Activated T-helper 1 cell treated with anti-CD3 and anti-CD28 coated beads, Interleukin-12 subunit alpha, Interleukin-12 subunit beta, Interleukin-2, Interleukin-4 antibody, amounts not matched to agents 30 ng/mL and 10 ng/mL and 1 ng/mL, durations not matched to agents 14 hours and 24 hours and 36 hours (primary cell): ENCODE measurements around the gene EXOC6B. TPM values are rescaled to one million over a fixed set of nuclear protein-coding genes. Genes with fewer than 3 reads are reported as not detected.

Source experiments
- DNase-seq: peaks from one replicate; pipeline ENCODE4 v3.0.0; 2021; ENCODE audit warnings: low spot score
- H3K27ac Mint-ChIP-seq: one replicate; pipeline ENCODE4 v1.8.0; 2021; ENCODE audit warnings: mild to moderate bottlenecking, mixed read lengths
- H3K27me3 Mint-ChIP-seq: one replicate; pipeline ENCODE4 v1.8.0; 2022; ENCODE audit warnings: mild to moderate bottlenecking, moderate library complexity, mixed read lengths; ENCODE audit not compliant: insufficient read depth
- H3K36me3 Mint-ChIP-seq: one replicate; pipeline ENCODE4 v1.8.0; 2021; ENCODE audit warnings: low read depth, mixed read lengths
- H3K4me1 Mint-ChIP-seq: one replicate; pipeline ENCODE4 v1.8.0; 2021; ENCODE audit warnings: low read depth, mixed read lengths
- H3K4me3 Mint-ChIP-seq: one replicate; pipeline ENCODE4 v1.8.0; 2021; ENCODE audit warnings: mild to moderate bottlenecking, moderate library complexity, mixed read lengths
- H3K9me3 Mint-ChIP-seq: one replicate; pipeline ENCODE4 v1.8.0; 2021; ENCODE audit warnings: mixed read lengths
- intact Hi-C: fragments of 100-400 bp; cut with micrococcal nuclease; formaldehyde crosslinking; loops from one replicate; pipeline ENCODE4 v1.15.1; 2024
- total RNA-seq: library from RNA; stranded (reverse); gene quantifications from 2 replicates; pipeline ENCODE4 v1.2.3, GENCODE V29; 2022

Gene EXOC6B
- total RNA-seq, 1 donor from 2014 or later, result 7.7 TPM

DNA sequence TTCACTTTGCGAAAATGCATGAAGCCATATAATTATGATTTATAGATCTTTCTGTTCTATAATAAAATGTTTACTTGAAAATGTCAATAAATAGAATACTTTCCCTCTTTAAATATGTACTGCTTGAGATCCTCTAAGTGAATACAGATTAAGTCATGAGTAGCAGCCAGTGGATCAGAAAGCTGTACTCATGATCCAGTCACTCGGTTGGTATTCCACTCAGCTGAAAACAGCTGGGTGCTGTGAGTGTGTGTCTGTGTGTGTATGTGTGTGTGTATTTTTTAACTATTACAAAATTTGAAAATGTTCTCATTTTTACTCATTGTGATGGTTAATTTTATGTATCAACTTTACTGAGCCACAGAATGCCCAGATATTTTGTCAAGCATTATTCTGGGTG lies 536.5 kb downstream of the EXOC6B start:
- H3K4me3 Mint-ChIP-seq, result no peak overlapping the region
- no peaks in the 10 kb centered on the region for H3K4me1 Mint-ChIP-seq
- intact Hi-C loops, result no loop called here
- H3K27me3 Mint-ChIP-seq, result no peaks in the 10 kb centered on the region
- H3K9me3 Mint-ChIP-seq, result no peaks in the 10 kb centered on the region
- no peak overlapping the region for H3K27ac Mint-ChIP-seq
- no peak for DNase-seq
- no peaks in the 10 kb centered on the region for H3K36me3 Mint-ChIP-seq

- H3K9me3 Mint-ChIP-seq, result no peaks in the 10 kb centered on the region
- no peaks in the 10 kb centered on the region for H3K27me3 Mint-ChIP-seq
- intact Hi-C loops, result no loop called here
- no peak for DNase-seq
- H3K4me1 Mint-ChIP-seq, result no peaks in the 10 kb centered on the region
- H3K27ac Mint-ChIP-seq, result no peak overlapping the region
- H3K36me3 Mint-ChIP-seq, result no peaks in the 10 kb centered on the region
- H3K4me3 Mint-ChIP-seq, result no peak overlapping the region
These were observed 547.8 kb downstream of the EXOC6B start for GRCh38 chr2:72278046-72278445.

DNA sequence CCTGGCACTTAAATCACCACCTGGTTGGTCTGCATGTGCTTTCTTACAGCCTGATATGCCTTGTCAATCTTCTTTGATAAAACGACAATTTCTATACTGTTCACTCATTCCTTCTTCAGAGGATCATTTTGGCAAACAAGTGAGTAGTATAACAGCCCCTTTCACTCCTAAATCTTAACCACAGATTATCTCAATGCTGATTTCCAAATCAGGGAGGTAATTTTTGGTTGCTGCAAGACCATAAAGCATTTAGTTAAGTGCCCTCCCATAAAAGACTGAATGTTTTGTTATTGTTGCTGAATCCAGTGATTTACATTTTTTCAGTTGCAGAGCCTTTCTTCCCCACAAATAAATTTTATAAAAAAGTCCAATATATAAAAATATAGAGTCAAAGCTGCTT lies 549.0 kb downstream of the EXOC6B start:
- Mint-ChIP-seq H3K27me3 (no peaks in the 10 kb centered on the region), H3K4me3 (no peak overlapping the region), H3K4me1 (no peaks in the 10 kb centered on the region), H3K9me3 (no peaks in the 10 kb centered on the region), H3K36me3 (no peaks in the 10 kb centered on the region), H3K27ac (no peak overlapping the region)
- intact Hi-C loops, result no loop called here
- no peak for DNase-seq

GRCh38 chr2:72276356-72276755 lies 549.5 kb downstream of the EXOC6B start:
- no peak overlapping the region for H3K27ac Mint-ChIP-seq
- no peaks in the 10 kb centered on the region for H3K27me3 Mint-ChIP-seq
- no peak overlapping the region for H3K4me3 Mint-ChIP-seq
- no peaks in the 10 kb centered on the region for H3K4me1 Mint-ChIP-seq
- H3K36me3 Mint-ChIP-seq, result no peaks in the 10 kb centered on the region
- intact Hi-C loops, result no loop called here
- DNase-seq, result no peak
- H3K9me3 Mint-ChIP-seq, result no peaks in the 10 kb centered on the region

DNA sequence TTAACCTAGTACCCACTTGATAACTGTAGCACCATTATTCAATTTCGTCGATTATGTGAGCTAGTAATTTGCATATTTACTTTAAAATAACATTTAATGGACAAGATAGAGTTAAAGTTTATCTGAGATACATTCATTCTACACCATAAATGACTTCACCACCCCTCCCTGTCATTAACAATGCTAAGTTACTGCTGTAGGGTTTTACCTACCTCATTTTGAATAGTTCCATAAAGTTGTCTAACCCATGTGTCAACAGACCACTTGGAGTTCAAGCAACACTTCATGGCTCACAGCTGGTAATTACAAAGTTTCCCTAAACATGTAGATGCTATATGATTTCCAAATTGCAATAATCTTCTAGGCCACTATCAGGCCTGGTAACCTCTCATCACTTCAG lies 550.7 kb downstream of the EXOC6B start:
- DNase-seq, result no peak
- H3K36me3 Mint-ChIP-seq, result no peaks in the 10 kb centered on the region
- H3K4me3 Mint-ChIP-seq, result no peak overlapping the region
- H3K27me3 Mint-ChIP-seq, result no peaks in the 10 kb centered on the region
- no peaks in the 10 kb centered on the region for H3K4me1 Mint-ChIP-seq
- intact Hi-C loops, result no loop called here
- no peak overlapping the region for H3K27ac Mint-ChIP-seq
- no peaks in the 10 kb centered on the region for H3K9me3 Mint-ChIP-seq

DNA sequence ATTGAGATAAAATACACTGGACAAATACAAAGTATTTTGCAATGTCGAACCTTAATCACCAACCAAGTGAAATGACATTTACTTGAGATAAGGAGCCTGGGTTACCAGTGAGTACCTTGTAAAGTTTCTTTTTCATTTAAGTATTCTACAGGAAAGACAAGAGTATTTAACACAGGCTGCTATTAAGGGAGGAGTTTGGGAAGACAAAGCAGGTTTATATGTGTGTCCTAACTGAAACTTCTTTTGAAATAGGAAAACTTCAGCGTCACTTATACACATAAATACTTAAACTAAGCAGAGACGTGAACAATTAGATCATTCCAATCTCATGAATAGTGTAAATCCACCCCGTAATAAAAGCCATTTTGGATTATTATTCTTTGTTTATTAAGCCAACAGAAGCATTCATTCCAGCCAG lies 551.4 kb downstream of the EXOC6B start:
- intact Hi-C loops, result no loop called here
- Mint-ChIP-seq H3K27me3 (no peaks in the 10 kb centered on the region), H3K27ac (no peak overlapping the region), H3K36me3 (no peaks in the 10 kb centered on the region), H3K9me3 (no peaks in the 10 kb centered on the region), H3K4me1 (no peaks in the 10 kb centered on the region), H3K4me3 (no peak overlapping the region)
- no peak for DNase-seq

DNA sequence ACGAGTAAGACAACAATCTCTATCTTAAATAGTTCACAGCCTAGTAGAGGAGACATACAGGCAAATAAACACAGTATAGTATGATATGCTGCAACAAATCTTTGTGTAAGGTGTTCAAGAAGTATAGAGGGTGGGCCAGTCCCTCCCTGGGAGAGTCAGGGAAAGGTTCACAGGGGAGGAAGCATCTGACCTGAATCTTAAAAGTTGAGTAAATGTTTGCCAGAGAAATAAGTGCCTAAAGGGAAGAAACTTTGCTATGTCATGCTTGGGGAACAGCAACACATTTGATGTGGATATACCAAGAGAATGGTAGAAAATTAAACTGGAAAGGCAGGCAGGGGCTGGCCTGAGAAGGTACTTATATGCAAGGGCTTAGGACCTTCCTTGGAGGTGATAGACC lies 552.4 kb downstream of the EXOC6B start:
- Mint-ChIP-seq H3K27me3 (no peaks in the 10 kb centered on the region), H3K9me3 (no peaks in the 10 kb centered on the region), H3K4me1 (no peaks in the 10 kb centered on the region), H3K36me3 (no peaks in the 10 kb centered on the region), H3K4me3 (no peak overlapping the region), H3K27ac (no peak overlapping the region)
- DNase-seq, result no peak
- intact Hi-C loops, result no loop called here

GRCh38 chr2:72271766-72272641 lies 553.8 kb downstream of the EXOC6B start:
- H3K27ac Mint-ChIP-seq, result no peak overlapping the region
- no peak overlapping the region for H3K4me3 Mint-ChIP-seq
- intact Hi-C loops, result no loop called here
- no peaks in the 10 kb centered on the region for H3K36me3 Mint-ChIP-seq
- no peaks in the 10 kb centered on the region for H3K4me1 Mint-ChIP-seq
- DNase-seq, result no peak
- no peaks in the 10 kb centered on the region for H3K9me3 Mint-ChIP-seq
- no peaks in the 10 kb centered on the region for H3K27me3 Mint-ChIP-seq

DNA sequence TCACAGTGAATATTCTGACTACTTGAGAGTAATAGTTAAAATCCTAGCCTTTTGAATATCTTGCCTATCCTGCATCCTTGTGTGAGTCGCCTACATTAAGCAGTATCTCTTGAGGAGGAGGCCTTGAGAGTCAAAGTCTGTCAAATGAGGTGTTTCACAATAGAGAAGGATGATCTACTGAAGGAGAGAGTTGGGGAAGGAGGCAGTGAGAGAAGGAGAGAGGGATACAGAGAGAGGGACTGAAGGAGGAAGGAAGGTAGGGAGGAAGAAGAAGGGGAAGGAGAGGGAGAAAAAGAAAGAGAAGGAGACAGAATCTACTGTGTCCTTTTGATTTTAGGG lies 554.6 kb downstream of the EXOC6B start:
- Mint-ChIP-seq H3K9me3 (no peaks in the 10 kb centered on the region), H3K36me3 (no peaks in the 10 kb centered on the region), H3K27ac (no peak overlapping the region), H3K4me1 (no peaks in the 10 kb centered on the region), H3K4me3 (no peak overlapping the region), H3K27me3 (no peaks in the 10 kb centered on the region)
- intact Hi-C loops, result no loop called here
- DNase-seq, result no peak

DNA sequence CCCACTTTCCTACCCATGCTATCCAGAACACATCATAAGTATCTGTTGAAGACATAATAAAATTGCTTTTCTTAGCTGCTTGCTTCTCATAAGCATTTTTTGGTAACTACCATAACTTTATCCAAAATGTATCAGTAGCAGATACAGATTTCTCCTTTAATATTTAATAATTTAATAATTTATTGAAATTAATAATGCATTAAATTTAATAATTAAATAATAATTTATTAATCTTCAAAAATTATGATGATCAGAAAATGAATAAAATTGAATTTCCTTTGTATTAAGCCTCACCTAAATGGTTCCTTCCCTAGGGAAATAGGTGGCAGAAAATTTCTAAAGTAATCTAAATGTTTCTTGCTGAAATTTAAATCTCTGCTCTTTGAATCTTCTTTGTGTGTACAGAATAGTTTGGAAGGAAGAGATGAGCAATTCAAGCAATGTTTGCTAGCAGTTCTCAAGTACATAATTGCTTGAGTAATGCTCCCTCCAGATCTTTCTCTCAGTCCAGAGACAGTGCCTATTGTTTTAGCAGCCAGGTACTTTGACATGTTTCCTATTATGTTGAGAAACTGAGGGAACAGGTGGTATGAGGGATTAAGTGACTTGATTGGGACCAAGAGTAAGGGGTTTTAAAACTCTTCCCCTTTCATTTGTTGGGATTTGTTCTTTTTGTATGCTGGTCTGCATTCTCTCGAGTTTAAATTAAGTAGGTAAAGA lies 555.1 kb downstream of the EXOC6B start:
- Mint-ChIP-seq H3K4me3 (no peak overlapping the region), H3K9me3 (no peaks in the 10 kb centered on the region), H3K27ac (no peak overlapping the region), H3K27me3 (no peaks in the 10 kb centered on the region), H3K36me3 (no peaks in the 10 kb centered on the region), H3K4me1 (no peaks in the 10 kb centered on the region)
- intact Hi-C loops, result no loop called here
- no peak for DNase-seq

DNA sequence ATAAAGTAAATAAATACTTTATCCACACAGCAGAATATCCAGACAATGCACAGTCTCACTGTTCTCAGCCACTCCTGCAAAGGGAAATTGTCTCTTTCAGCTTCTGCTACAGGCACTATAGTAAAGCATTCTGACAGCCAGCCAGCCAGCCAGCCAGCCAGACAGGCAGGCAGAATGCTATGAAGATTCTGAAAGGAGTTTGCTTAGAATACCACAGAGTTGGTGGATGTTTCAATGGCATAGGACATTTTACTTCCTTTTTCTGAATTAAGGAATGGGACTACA lies 562.1 kb downstream of the EXOC6B start:
- no peak for DNase-seq
- Mint-ChIP-seq H3K9me3 (peaks cover 5% of the 10 kb centered on the region), H3K36me3 (no peaks in the 10 kb centered on the region)

GRCh38 chr2:72263043-72263775 lies 562.6 kb downstream of the EXOC6B start:
- H3K4me1 Mint-ChIP-seq, result no peaks in the 10 kb centered on the region
- intact Hi-C loops, result no loop called here
- no peaks in the 10 kb centered on the region for H3K27me3 Mint-ChIP-seq
- H3K9me3 Mint-ChIP-seq, result peaks cover 5% of the 10 kb centered on the region
- H3K27ac Mint-ChIP-seq, result no peak overlapping the region
- no peaks in the 10 kb centered on the region for H3K36me3 Mint-ChIP-seq
- DNase-seq, result no peak
- no peak overlapping the region for H3K4me3 Mint-ChIP-seq

More for the DNA sequence above, 562.1 kb downstream of the EXOC6B start:
- Mint-ChIP-seq H3K27ac (no peak overlapping the region), H3K4me1 (no peaks in the 10 kb centered on the region), H3K4me3 (no peak overlapping the region), H3K27me3 (no peaks in the 10 kb centered on the region)
- intact Hi-C loops, result no loop called here

DNA sequence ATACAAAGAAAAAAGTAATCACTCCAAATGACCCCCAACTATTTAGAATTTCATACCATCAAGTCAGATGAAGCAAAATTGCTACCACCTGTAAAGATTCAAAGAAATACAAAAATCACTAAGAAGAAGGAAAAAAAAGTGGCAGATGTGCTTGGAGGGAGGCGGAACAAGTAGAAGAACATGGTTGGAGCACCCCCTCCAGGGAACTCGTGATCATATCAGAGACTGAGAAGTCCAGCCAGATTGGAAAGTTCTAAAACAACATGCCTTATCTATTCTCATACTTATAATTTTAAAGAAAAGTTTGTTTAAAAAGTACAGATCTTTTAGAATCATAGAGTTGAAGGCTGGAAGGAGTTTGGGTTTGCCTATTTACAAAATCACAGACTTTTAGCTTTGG lies 564.8 kb downstream of the EXOC6B start:
- no peaks in the 10 kb centered on the region for H3K36me3 Mint-ChIP-seq

More for the DNA sequence above, 564.8 kb downstream of the EXOC6B start:
- no peaks in the 10 kb centered on the region for H3K27me3 Mint-ChIP-seq
- H3K9me3 Mint-ChIP-seq, result peaks cover 5% of the 10 kb centered on the region
- no peaks in the 10 kb centered on the region for H3K4me1 Mint-ChIP-seq
- H3K4me3 Mint-ChIP-seq, result no peak overlapping the region
- no peak overlapping the region for H3K27ac Mint-ChIP-seq
- DNase-seq, result no peak
- intact Hi-C loops, result no loop called here
